Measurements from ENCODE around the gene HCRTR1.

HCRTR1 gene

GRCh38 chr1:31617218-31617915, at the start of gene HCRTR1:
TSS of gene HCRTR1 (plus strand) at chr1:31617689. CDS start at chr1:31619193, 1,504 bp downstream.
- DNase-seq = no peak

GRCh38 chr1:31567956-31568570, 49.4 kb upstream of the HCRTR1 start:
- no peak for DNase-seq

GRCh38 chr1:31568895-31569595, 48.4 kb upstream of the HCRTR1 start:
- DNase-seq = no peak

- DNase-seq = no peak
Measured at GRCh38 chr1:31569596-31570173, 47.8 kb upstream of the HCRTR1 start.

- DNase-seq = no peak
Measured at GRCh38 chr1:31570228-31570627, 47.3 kb upstream of the HCRTR1 start.

- DNase-seq = no peak
Measured at GRCh38 chr1:31570906-31571305, 46.6 kb upstream of the HCRTR1 start.

- no peak for DNase-seq
Measured at GRCh38 chr1:31571340-31572295, 45.9 kb upstream of the HCRTR1 start.

GRCh38 chr1:31572323-31573104, 45.0 kb upstream of the HCRTR1 start:
- no peak for DNase-seq

- DNase-seq = no peak
Measured at GRCh38 chr1:31573261-31573660, 44.2 kb upstream of the HCRTR1 start.

GRCh38 chr1:31574749-31575368, 42.6 kb upstream of the HCRTR1 start:
- DNase-seq = no peak

GRCh38 chr1:31575369-31576140, 41.9 kb upstream of the HCRTR1 start:
- DNase-seq = no peak

- no peak for DNase-seq
Measured at GRCh38 chr1:31576201-31576669, 41.3 kb upstream of the HCRTR1 start, which contains the start of gene TINAGL1. TSS of gene TINAGL1 (plus strand) at chr1:31576515. CDS start at chr1:31577149, 634 bp downstream.

GRCh38 chr1:31576743-31577455, 40.6 kb upstream of the HCRTR1 start:
- DNase-seq = no peak

GRCh38 chr1:31577515-31578192, 39.8 kb upstream of the HCRTR1 start:
- DNase-seq = no peak

- DNase-seq = no peak
Measured at GRCh38 chr1:31579374-31579773, 38.1 kb upstream of the HCRTR1 start.

- DNase-seq = no peak
Measured at GRCh38 chr1:31580513-31580870, 37.0 kb upstream of the HCRTR1 start.

- no peak for DNase-seq
Measured at GRCh38 chr1:31580891-31581603, 36.4 kb upstream of the HCRTR1 start.

All from NCI-H2081 treated with DMSO at 0.1 percent for 48 hours (cell line).